ENCODE results near the gene MANSC1. TPM values are rescaled to one million over a fixed set of nuclear protein-coding genes. Genes with fewer than 3 reads are reported as not detected.

Gene MANSC1
- total and polyA plus RNA-seq, 2 of the 13 experiments (the other 11 are each of a cell fraction or from before 2014, with no cell fraction given) = 1.9 to 4.2 TPM

GRCh38 chr12:12384571-12385340 is 34.7 kb upstream of the MANSC1 start (continued):
- TF ChIP-seq, protein P1, sequence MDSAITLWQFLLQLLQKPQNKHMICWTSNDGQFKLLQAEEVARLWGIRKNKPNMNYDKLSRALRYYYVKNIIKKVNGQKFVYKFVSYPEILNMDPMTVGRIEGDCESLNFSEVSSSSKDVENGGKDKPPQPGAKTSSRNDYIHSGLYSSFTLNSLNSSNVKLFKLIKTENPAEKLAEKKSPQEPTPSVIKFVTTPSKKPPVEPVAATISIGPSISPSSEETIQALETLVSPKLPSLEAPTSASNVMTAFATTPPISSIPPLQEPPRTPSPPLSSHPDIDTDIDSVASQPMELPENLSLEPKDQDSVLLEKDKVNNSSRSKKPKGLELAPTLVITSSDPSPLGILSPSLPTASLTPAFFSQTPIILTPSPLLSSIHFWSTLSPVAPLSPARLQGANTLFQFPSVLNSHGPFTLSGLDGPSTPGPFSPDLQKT (CRISPR knock-in tag; IDR thresholded peaks at IDR 0.05; ENCODE audit: borderline replicate concordance) = no peak
- TF ChIP-seq YY1 (IDR thresholded peaks at IDR 0.05; ENCODE audit: insufficient read depth, insufficient replicate concordance, low read depth, low read length) (no peak), ZNF350 (CRISPR knock-in tag; IDR thresholded peaks at IDR 0.05; ENCODE audit: borderline replicate concordance, low read depth) (peak; percentile 56; the same call in 1 of the 2 replicates), ZNF510 (CRISPR knock-in tag; IDR thresholded peaks at IDR 0.05; ENCODE audit: low read depth) (no peak), ZNF362 (CRISPR knock-in tag; IDR thresholded peaks at IDR 0.05; ENCODE audit: borderline replicate concordance) (peak; percentile 53), HINFP (CRISPR knock-in tag; IDR thresholded peaks at IDR 0.05; ENCODE audit: low read depth) (peak; percentile 66; the same call in 1 of the 2 replicates), ZNF484 (CRISPR knock-in tag; IDR thresholded peaks at IDR 0.05; ENCODE audit: borderline replicate concordance, low read depth) (no peak), EHMT2 (IDR thresholded peaks at IDR 0.05; ENCODE audit: borderline replicate concordance, low read depth, low read length) (no peak), CBX5 (CRISPR knock-in tag; IDR thresholded peaks at IDR 0.05; ENCODE audit: borderline replicate concordance) (0 out of 2 replicates have a peak, but pooled peaks have one; percentile 46), ZNF501 (CRISPR knock-in tag; IDR thresholded peaks at IDR 0.05) (no peak), ZNF251 (CRISPR knock-in tag; IDR thresholded peaks at IDR 0.05) (no peak), ELF3 (CRISPR knock-in tag; IDR thresholded peaks at IDR 0.05) (no peak), CHD2 (IDR thresholded peaks at IDR 0.05; ENCODE audit: low read depth, low read length) (no peak), KLF15 (CRISPR knock-in tag; IDR thresholded peaks at IDR 0.05; ENCODE audit: borderline replicate concordance) (no peak), KLF6 (CRISPR knock-in tag; IDR thresholded peaks at IDR 0.05) (no peak), SIX1 (CRISPR knock-in tag; IDR thresholded peaks at IDR 0.05; ENCODE audit: borderline replicate concordance) (0 out of 2 replicates have a peak, but pooled peaks have one; percentile 10)
- TF ChIP-seq, protein P2, sequence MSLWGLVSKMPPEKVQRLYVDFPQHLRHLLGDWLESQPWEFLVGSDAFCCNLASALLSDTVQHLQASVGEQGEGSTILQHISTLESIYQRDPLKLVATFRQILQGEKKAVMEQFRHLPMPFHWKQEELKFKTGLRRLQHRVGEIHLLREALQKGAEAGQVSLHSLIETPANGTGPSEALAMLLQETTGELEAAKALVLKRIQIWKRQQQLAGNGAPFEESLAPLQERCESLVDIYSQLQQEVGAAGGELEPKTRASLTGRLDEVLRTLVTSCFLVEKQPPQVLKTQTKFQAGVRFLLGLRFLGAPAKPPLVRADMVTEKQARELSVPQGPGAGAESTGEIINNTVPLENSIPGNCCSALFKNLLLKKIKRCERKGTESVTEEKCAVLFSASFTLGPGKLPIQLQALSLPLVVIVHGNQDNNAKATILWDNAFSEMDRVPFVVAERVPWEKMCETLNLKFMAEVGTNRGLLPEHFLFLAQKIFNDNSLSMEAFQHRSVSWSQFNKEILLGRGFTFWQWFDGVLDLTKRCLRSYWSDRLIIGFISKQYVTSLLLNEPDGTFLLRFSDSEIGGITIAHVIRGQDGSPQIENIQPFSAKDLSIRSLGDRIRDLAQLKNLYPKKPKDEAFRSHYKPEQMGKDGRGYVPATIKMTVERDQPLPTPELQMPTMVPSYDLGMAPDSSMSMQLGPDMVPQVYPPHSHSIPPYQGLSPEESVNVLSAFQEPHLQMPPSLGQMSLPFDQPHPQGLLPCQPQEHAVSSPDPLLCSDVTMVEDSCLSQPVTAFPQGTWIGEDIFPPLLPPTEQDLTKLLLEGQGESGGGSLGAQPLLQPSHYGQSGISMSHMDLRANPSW (CRISPR knock-in tag; IDR thresholded peaks at IDR 0.05; ENCODE audit: borderline replicate concordance) = no peak; the same call in 1 of the 2 replicates
- TF ChIP-seq, protein P3, sequence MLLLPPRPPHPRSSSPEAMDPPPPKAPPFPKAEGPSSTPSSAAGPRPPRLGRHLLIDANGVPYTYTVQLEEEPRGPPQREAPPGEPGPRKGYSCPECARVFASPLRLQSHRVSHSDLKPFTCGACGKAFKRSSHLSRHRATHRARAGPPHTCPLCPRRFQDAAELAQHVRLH (CRISPR knock-in tag; IDR thresholded peaks at IDR 0.05; ENCODE audit: borderline replicate concordance, low read depth) = peak; percentile 67; the same call in 1 of the 2 replicates
- TF ChIP-seq, protein P4, sequence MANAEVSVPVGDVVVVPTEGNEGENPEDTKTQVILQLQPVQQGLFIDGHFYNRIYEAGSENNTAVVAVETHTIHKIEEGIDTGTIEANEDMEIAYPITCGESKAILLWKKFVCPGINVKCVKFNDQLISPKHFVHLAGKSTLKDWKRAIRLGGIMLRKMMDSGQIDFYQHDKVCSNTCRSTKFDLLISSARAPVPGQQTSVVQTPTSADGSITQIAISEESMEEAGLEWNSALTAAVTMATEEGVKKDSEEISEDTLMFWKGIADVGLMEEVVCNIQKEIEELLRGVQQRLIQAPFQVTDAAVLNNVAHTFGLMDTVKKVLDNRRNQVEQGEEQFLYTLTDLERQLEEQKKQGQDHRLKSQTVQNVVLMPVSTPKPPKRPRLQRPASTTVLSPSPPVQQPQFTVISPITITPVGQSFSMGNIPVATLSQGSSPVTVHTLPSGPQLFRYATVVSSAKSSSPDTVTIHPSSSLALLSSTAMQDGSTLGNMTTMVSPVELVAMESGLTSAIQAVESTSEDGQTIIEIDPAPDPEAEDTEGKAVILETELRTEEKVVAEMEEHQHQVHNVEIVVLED (CRISPR knock-in tag; IDR thresholded peaks at IDR 0.05; ENCODE audit: borderline replicate concordance) = peak; percentile 53; the same call in 1 of the 2 replicates

Data from HepG2 (cell line).